Uterus (tissue), 2 donors: Measurements from ENCODE around the gene GRIK1.

Experiments
- CTCF ChIP-seq, 4 experiments: fragments of 200-600 bp in 2 of 4; fragments of 450-650 bp in 2 of 4; sonication (generic) in 2 of 4; IDR thresholded peaks; one replicate each; pipeline ENCODE4 v1.5.1; 2016 to 2019; ENCODE audit warnings: antibody characterized with exemption in 4 of 4, mild to moderate bottlenecking in 2 of 4, moderate library complexity in 1 of 4
- POLR2A ChIP-seq, 2 donors: fragments of 450-650 bp; IDR thresholded peaks; one replicate each; pipeline ENCODE4 v1.6.1; 2016; ENCODE audit warnings: antibody characterized with exemption in 2 of 2, mild to moderate bottlenecking in 1 of 2, moderate library complexity in 1 of 2

- TF ChIP-seq CTCF (IDR thresholded peaks at IDR 0.05), result no peak
- no peak for TF ChIP-seq POLR2A (IDR thresholded peaks at IDR 0.05)
Measured at GRCh38 chr21:29920938-29921337, 18.9 kb downstream of the GRIK1 start.
